Activated T-helper 1 cell treated with anti-CD3 and anti-CD28 coated beads, Interleukin-2, amount 50 U/mL, for 16 hours (primary cell): ENCODE measurements around the gene ME2.
"Not testable (repeated sequence)": the region's sequence is repeated elsewhere in the genome, so short reads cannot be mapped to it uniquely, and the experiment has no call there.

Source experiments
- DNase-seq, 2 donors: peaks; one replicate each; pipeline ENCODE4 v3.0.0-alpha.2; 2020; ENCODE audit warnings: low read depth in 1 of 2, low spot score in 1 of 2

Gene ME2

GRCh38 chr18:50859793-50860555 is 18.9 kb upstream of the ME2 start:
- no peak for DNase-seq

- DNase-seq = no peak
Observed at GRCh38 chr18:50861617-50862016, 17.3 kb upstream of the ME2 start.

GRCh38 chr18:50862401-50862800 is 16.5 kb upstream of the ME2 start:
- DNase-seq = no peak

- no peak for DNase-seq
Observed at GRCh38 chr18:50863840-50864375, 15.0 kb upstream of the ME2 start.

GRCh38 chr18:50866765-50867164 is 12.2 kb upstream of the ME2 start:
- DNase-seq = no peak

GRCh38 chr18:50869150-50869549 is 9.8 kb upstream of the ME2 start:
- no peak for DNase-seq

- DNase-seq = no peak
Observed at GRCh38 chr18:50870138-50870845, 8.6 kb upstream of the ME2 start.

GRCh38 chr18:50871846-50872245 is 7.1 kb upstream of the ME2 start:
- DNase-seq = no peak

GRCh38 chr18:50875966-50876536 is 2.9 kb upstream of the ME2 start:
- DNase-seq = no peak

- DNase-seq = no peak
Observed at GRCh38 chr18:50877545-50878265, 1.2 kb upstream of the ME2 start.

- DNase-seq = peak in 1 of 2 donors; percentile 3
Observed at GRCh38 chr18:50879302-50880118, 592 bp downstream of the ME2 start.

GRCh38 chr18:50880119-50880465 is 1.2 kb downstream of the ME2 start:
- DNase-seq = no peak

- not testable (repeated sequence) for DNase-seq
Observed at GRCh38 chr18:50880944-50881343, 2.0 kb downstream of the ME2 start.

- DNase-seq = no peak
Observed at GRCh38 chr18:50886929-50887328, 8.0 kb downstream of the ME2 start.

- DNase-seq = no peak
Observed at GRCh38 chr18:50895350-50896045, 16.6 kb downstream of the ME2 start.

- no peak for DNase-seq
Observed at GRCh38 chr18:50896093-50896492, 17.2 kb downstream of the ME2 start.

- DNase-seq = no peak
Observed at GRCh38 chr18:50898919-50899318, 20.0 kb downstream of the ME2 start.

GRCh38 chr18:50902797-50903196 is 23.9 kb downstream of the ME2 start:
- no peak for DNase-seq

- no peak for DNase-seq
Observed at GRCh38 chr18:50906843-50907242, 27.9 kb downstream of the ME2 start.

- DNase-seq = no peak
Observed at GRCh38 chr18:50909261-50909660, 30.3 kb downstream of the ME2 start.
